Measurements from ENCODE around the gene WBP2. TPM values are rescaled to one million over a fixed set of nuclear protein-coding genes. Genes with fewer than 3 reads are reported as not detected.
A peak's percentile ranks its signal among the peaks of the same experiment; 100 is the strongest.

Gene WBP2
- polyA plus RNA-seq, 1 donor from 2014 or later = 21.7 TPM

GRCh38 chr17:75849279-75849646, 5.9 kb downstream of the WBP2 start:
- H3K9me2 ChIP-seq (ENCODE audit: insufficient read depth, low read length) = no peaks in the 10 kb centered on the region
- no peak overlapping the region for H3K27ac ChIP-seq (ENCODE audit: low read length)
- H4K20me1 ChIP-seq (ENCODE audit: insufficient read depth) = no peaks in the 10 kb centered on the region
- TF ChIP-seq EZH2 (IDR thresholded peaks at IDR 0.05; ENCODE audit: borderline replicate concordance, insufficient read depth, low read length, poor library complexity, severe bottlenecking) (no peak), TAF1 (IDR thresholded peaks at IDR 0.05; ENCODE audit: low read depth) (no peak), CTCF (IDR thresholded peaks at IDR 0.05; ENCODE audit: poor library complexity, severe bottlenecking) (no peak), SMC3 (conservative IDR thresholded peaks at IDR 0.05; ENCODE audit: poor library complexity) (no peak)
- no peak overlapping the region for H2AFZ ChIP-seq (ENCODE audit: low read depth, low read length)
- H3K36me3 ChIP-seq (ENCODE audit: insufficient read depth, low read length) = no peaks in the 10 kb centered on the region
- peaks cover 4% of the 10 kb centered on the region for H3K79me2 ChIP-seq (replicated peaks; ENCODE audit: insufficient read depth, low read length)
- no peak overlapping the region for H3K9ac ChIP-seq (ENCODE audit: low read length)
- H3K4me3 ChIP-seq (ENCODE audit: low read length) = no peak overlapping the region
- no peaks in the 10 kb centered on the region for H3F3A ChIP-seq (ENCODE audit: insufficient read depth, low read length, poor library complexity, severe bottlenecking)
- H3K27me3 ChIP-seq (ENCODE audit: insufficient read depth, low read depth, low read length) = no peaks in the 10 kb centered on the region
- H3K4me2 ChIP-seq (ENCODE audit: low read length) = no peak overlapping the region
- no peaks in the 10 kb centered on the region for H3K9me3 ChIP-seq (ENCODE audit: low read length)

GRCh38 chr17:75848523-75849278, 6.4 kb downstream of the WBP2 start:
- H2AFZ ChIP-seq (ENCODE audit: low read depth, low read length) = no peak overlapping the region
- no peaks in the 10 kb centered on the region for H3K36me3 ChIP-seq (ENCODE audit: insufficient read depth, low read length)
- H3K9me2 ChIP-seq (ENCODE audit: insufficient read depth, low read length) = no peaks in the 10 kb centered on the region
- no peak overlapping the region for H3K4me3 ChIP-seq (ENCODE audit: low read length)
- no peaks in the 10 kb centered on the region for H3K9me3 ChIP-seq (ENCODE audit: low read length)
- H3K79me2 ChIP-seq (replicated peaks; ENCODE audit: insufficient read depth, low read length) = no peaks in the 10 kb centered on the region
- H3F3A ChIP-seq (ENCODE audit: insufficient read depth, low read length, poor library complexity, severe bottlenecking) = no peaks in the 10 kb centered on the region
- no peaks in the 10 kb centered on the region for H4K20me1 ChIP-seq (ENCODE audit: insufficient read depth)
- H3K9ac ChIP-seq (ENCODE audit: low read length) = no peak overlapping the region
- no peak overlapping the region for H3K4me2 ChIP-seq (ENCODE audit: low read length)
- H3K27me3 ChIP-seq (ENCODE audit: insufficient read depth, low read depth, low read length) = no peaks in the 10 kb centered on the region
- no peak overlapping the region for H3K27ac ChIP-seq (ENCODE audit: low read length)
- TF ChIP-seq CTCF (IDR thresholded peaks at IDR 0.05; ENCODE audit: poor library complexity, severe bottlenecking) (peak; percentile 47), TAF1 (IDR thresholded peaks at IDR 0.05; ENCODE audit: low read depth) (no peak)

GRCh38 chr17:75847614-75848522, 7.3 kb downstream of the WBP2 start:
- H3K4me2 ChIP-seq (ENCODE audit: low read length) = no peak overlapping the region
- H3K9me2 ChIP-seq (ENCODE audit: insufficient read depth, low read length) = no peaks in the 10 kb centered on the region
- H3F3A ChIP-seq (ENCODE audit: insufficient read depth, low read length, poor library complexity, severe bottlenecking) = no peaks in the 10 kb centered on the region
- H3K9me3 ChIP-seq (ENCODE audit: low read length) = no peaks in the 10 kb centered on the region
- H3K9ac ChIP-seq (ENCODE audit: low read length) = no peak overlapping the region
- TF ChIP-seq TAF1 (IDR thresholded peaks at IDR 0.05; ENCODE audit: low read depth) (no peak), RAD21 (conservative IDR thresholded peaks at IDR 0.05) (no peak), EZH2 (IDR thresholded peaks at IDR 0.05; ENCODE audit: borderline replicate concordance, insufficient read depth, low read length, poor library complexity, severe bottlenecking) (no peak), MXI1 (conservative IDR thresholded peaks at IDR 0.05; ENCODE audit: poor library complexity, severe bottlenecking) (no peak), REST (IDR thresholded peaks at IDR 0.05; ENCODE audit: borderline replicate concordance) (no peak), SMC3 (conservative IDR thresholded peaks at IDR 0.05; ENCODE audit: poor library complexity) (no peak), CTCF (IDR thresholded peaks at IDR 0.05; ENCODE audit: poor library complexity, severe bottlenecking) (no peak), EP300 (conservative IDR thresholded peaks at IDR 0.05; ENCODE audit: poor library complexity, severe bottlenecking) (no peak), POLR2AphosphoS5 (IDR thresholded peaks at IDR 0.05) (no peak)
- H2AFZ ChIP-seq (ENCODE audit: low read depth, low read length) = no peak overlapping the region
- no peaks in the 10 kb centered on the region for H3K36me3 ChIP-seq (ENCODE audit: insufficient read depth, low read length)
- H3K79me2 ChIP-seq (replicated peaks; ENCODE audit: insufficient read depth, low read length) = no peaks in the 10 kb centered on the region
- no peaks in the 10 kb centered on the region for H3K27me3 ChIP-seq (ENCODE audit: insufficient read depth, low read depth, low read length)
- H3K27ac ChIP-seq (ENCODE audit: low read length) = no peak overlapping the region
- no peaks in the 10 kb centered on the region for H4K20me1 ChIP-seq (ENCODE audit: insufficient read depth)
- no peak overlapping the region for H3K4me3 ChIP-seq (ENCODE audit: low read length)
